DMS79 treated with DMSO at 0.1 percent for 48 hours (cell line): ENCODE results near the gene ABCC3.
A peak's percentile ranks its signal among the peaks of the same experiment; 100 is the strongest.

Experiments
- DNase-seq: peaks from one replicate; lab custom pipeline; 2025; lab: John Stamatoyannopoulos, UW

Gene ABCC3

GRCh38 chr17:50684612-50685333 lies 50.1 kb downstream of the ABCC3 start:
- no peak for DNase-seq

- no peak for DNase-seq
These were observed 50.6 kb downstream of the ABCC3 start for GRCh38 chr17:50685334-50685665.

- peak; percentile 70 for DNase-seq
These were observed 51.2 kb downstream of the ABCC3 start for GRCh38 chr17:50685691-50686493.

GRCh38 chr17:50686494-50687199 lies 52.0 kb downstream of the ABCC3 start:
- DNase-seq: peak; percentile 70

- DNase-seq: no peak
These were observed 52.8 kb downstream of the ABCC3 start for GRCh38 chr17:50687200-50688066.

GRCh38 chr17:50688245-50688644 lies 53.6 kb downstream of the ABCC3 start:
- DNase-seq: peak; percentile 71

- DNase-seq: no peak
These were observed 54.6 kb downstream of the ABCC3 start for GRCh38 chr17:50689251-50689650.

- DNase-seq: peak; percentile 31
These were observed 55.5 kb downstream of the ABCC3 start for GRCh38 chr17:50689956-50690886.

- DNase-seq: no peak
These were observed 56.3 kb downstream of the ABCC3 start for GRCh38 chr17:50690887-50691549.

GRCh38 chr17:50691550-50692447 lies 57.1 kb downstream of the ABCC3 start:
- DNase-seq: peak; percentile 17

GRCh38 chr17:50692448-50693035 lies 57.9 kb downstream of the ABCC3 start:
- DNase-seq: no peak

GRCh38 chr17:50693036-50693682 lies 58.5 kb downstream of the ABCC3 start:
- DNase-seq: no peak

GRCh38 chr17:50696365-50696879 lies 61.7 kb downstream of the ABCC3 start:
- no peak for DNase-seq

- DNase-seq: no peak
These were observed 62.4 kb downstream of the ABCC3 start for GRCh38 chr17:50697062-50697461.

GRCh38 chr17:50697663-50698272 lies 63.1 kb downstream of the ABCC3 start:
- no peak for DNase-seq

- no peak for DNase-seq
These were observed 64.7 kb downstream of the ABCC3 start for GRCh38 chr17:50699410-50699809.

GRCh38 chr17:50703162-50703561 lies 68.5 kb downstream of the ABCC3 start:
- no peak for DNase-seq
